ENCODE data around the gene GPRIN2.
"Not testable (repeated sequence)": the region's sequence is repeated elsewhere in the genome, so short reads cannot be mapped to it uniquely, and the experiment has no call there.

GPRIN2 gene

GRCh38 chr10:46565591-46566332 lies 9.3 kb upstream of the GPRIN2 start:
- H3K9me2 ChIP-seq (replicated peaks; ENCODE audit: insufficient read depth, low read length); H3K9me3 ChIP-seq (ENCODE audit: insufficient read depth, low read length); H3K4me3 ChIP-seq (ENCODE audit: insufficient read depth, low read length, poor library complexity, severe bottlenecking); H4K20me1 ChIP-seq (ENCODE audit: low read depth, low read length); H3K36me3 ChIP-seq (ENCODE audit: low read length); H3F3A ChIP-seq (ENCODE audit: insufficient read depth); H3K27me3 ChIP-seq (ENCODE audit: low read length); H3K27ac ChIP-seq (ENCODE audit: low read depth, low read length); H3K9ac ChIP-seq (ENCODE audit: low read length); H3K4me2 ChIP-seq (ENCODE audit: low read depth, low read length, poor library complexity, severe bottlenecking); H3K79me2 ChIP-seq (ENCODE audit: insufficient read depth, low read length); H2AFZ ChIP-seq (ENCODE audit: low read depth, low read length, severe bottlenecking): not testable (repeated sequence)
- TF ChIP-seq CTCF (IDR thresholded peaks at IDR 0.05; ENCODE audit: insufficient read depth, low read length, poor library complexity, severe bottlenecking), result peak; percentile 46

GRCh38 chr10:46560952-46561351 lies 4.5 kb upstream of the GPRIN2 start:
- Histone ChIP-seq H3K4me2 (ENCODE audit: low read depth, low read length, poor library complexity, severe bottlenecking) (no peak overlapping the region), H3K9me3 (ENCODE audit: insufficient read depth, low read length) (no peaks in the 10 kb centered on the region), H3K36me3 (ENCODE audit: low read length) (no peaks in the 10 kb centered on the region), H3K9me2 (replicated peaks; ENCODE audit: insufficient read depth, low read length) (no peaks in the 10 kb centered on the region), H4K20me1 (ENCODE audit: low read depth, low read length) (no peaks in the 10 kb centered on the region), H3K79me2 (ENCODE audit: insufficient read depth, low read length) (no peaks in the 10 kb centered on the region), H3K9ac (ENCODE audit: low read length) (no peak overlapping the region), H3K27me3 (ENCODE audit: low read length) (no peaks in the 10 kb centered on the region), H2AFZ (ENCODE audit: low read depth, low read length, severe bottlenecking) (no peak overlapping the region), H3K27ac (ENCODE audit: low read depth, low read length) (no peak overlapping the region), H3K4me3 (ENCODE audit: insufficient read depth, low read length, poor library complexity, severe bottlenecking) (no peak overlapping the region), H3F3A (ENCODE audit: insufficient read depth) (no peaks in the 10 kb centered on the region)
- TF ChIP-seq CTCF (IDR thresholded peaks at IDR 0.05; ENCODE audit: insufficient read depth, low read length, poor library complexity, severe bottlenecking), result no peak
- TF ChIP-seq EZH2phosphoT487 (conservative IDR thresholded peaks at IDR 0.05; ENCODE audit: low read length), result no peak

- no peak overlapping the region for H3K9ac ChIP-seq (ENCODE audit: low read length)
- no peaks in the 10 kb centered on the region for H3K9me3 ChIP-seq (ENCODE audit: insufficient read depth, low read length)
- H4K20me1 ChIP-seq (ENCODE audit: low read depth, low read length), result no peaks in the 10 kb centered on the region
- H3K27ac ChIP-seq (ENCODE audit: low read depth, low read length), result no peak overlapping the region
- no peak overlapping the region for H3K4me2 ChIP-seq (ENCODE audit: low read depth, low read length, poor library complexity, severe bottlenecking)
- TF ChIP-seq EZH2phosphoT487 (conservative IDR thresholded peaks at IDR 0.05; ENCODE audit: low read length), result no peak
- no peak for TF ChIP-seq CTCF (IDR thresholded peaks at IDR 0.05; ENCODE audit: insufficient read depth, low read length, poor library complexity, severe bottlenecking)
- no peaks in the 10 kb centered on the region for H3F3A ChIP-seq (ENCODE audit: insufficient read depth)
- H3K4me3 ChIP-seq (ENCODE audit: insufficient read depth, low read length, poor library complexity, severe bottlenecking), result no peak overlapping the region
- no peaks in the 10 kb centered on the region for H3K79me2 ChIP-seq (ENCODE audit: insufficient read depth, low read length)
- H3K9me2 ChIP-seq (replicated peaks; ENCODE audit: insufficient read depth, low read length), result no peaks in the 10 kb centered on the region
- H3K27me3 ChIP-seq (ENCODE audit: low read length), result no peaks in the 10 kb centered on the region
- no peak overlapping the region for H2AFZ ChIP-seq (ENCODE audit: low read depth, low read length, severe bottlenecking)
- H3K36me3 ChIP-seq (ENCODE audit: low read length), result no peaks in the 10 kb centered on the region
Observed at GRCh38 chr10:46560381-46560780, 3.9 kb upstream of the GPRIN2 start.

Data from SU-DHL-6 (cell line).